Tongue (tissue), 2 donors: ENCODE measurements around the gene CDC20. TPM values are rescaled to one million over a fixed set of nuclear protein-coding genes. Genes with fewer than 3 reads are reported as not detected.
"Not testable (repeated sequence)": the region's sequence is repeated elsewhere in the genome, so short reads cannot be mapped to it uniquely, and the experiment has no call there.

Source experiments
- DNase-seq: peaks from one replicate; pipeline ENCODE4 v3.0.0-alpha.2; 2015
- total RNA-seq: library from RNA; depleted of rRNA; stranded (reverse); fragments of >200 nt; gene quantifications from one replicate; pipeline ENCODE4 v1.2.3, GENCODE V29; 2014

Gene CDC20
- total RNA-seq, 1 donor from 2014 or later = 14.1 TPM

DNA sequence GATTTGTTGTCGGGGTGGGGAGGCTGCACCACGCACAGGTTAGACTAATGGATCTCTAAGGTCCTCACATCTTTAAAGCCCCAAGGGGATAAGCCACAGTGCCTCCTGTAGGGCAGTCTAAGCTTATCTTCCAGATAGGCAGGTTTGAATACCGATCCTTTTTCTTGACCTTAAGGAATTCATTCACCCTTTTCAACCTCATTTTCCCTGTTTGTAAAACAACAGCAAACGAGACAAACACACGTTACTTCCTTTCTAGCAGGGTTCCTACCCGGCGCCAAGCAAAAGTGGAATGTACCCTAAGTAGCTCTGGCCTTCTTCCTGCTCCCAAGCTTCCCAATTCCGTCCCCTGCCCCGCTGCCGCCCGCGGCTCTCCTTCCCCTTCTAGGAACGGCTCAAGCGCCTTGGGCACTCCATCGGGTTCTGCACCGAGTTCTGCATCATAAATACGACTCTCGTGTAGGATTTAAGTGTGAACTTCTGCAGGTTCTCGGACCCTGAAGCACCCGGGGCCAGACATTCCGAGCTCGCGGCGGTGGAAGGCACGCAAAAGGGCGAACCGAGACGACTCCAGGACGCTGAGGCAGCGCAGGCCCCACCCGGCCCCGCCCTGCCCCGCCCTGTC, 548 bp upstream of the CDC20 start:
- no peak for DNase-seq

DNA sequence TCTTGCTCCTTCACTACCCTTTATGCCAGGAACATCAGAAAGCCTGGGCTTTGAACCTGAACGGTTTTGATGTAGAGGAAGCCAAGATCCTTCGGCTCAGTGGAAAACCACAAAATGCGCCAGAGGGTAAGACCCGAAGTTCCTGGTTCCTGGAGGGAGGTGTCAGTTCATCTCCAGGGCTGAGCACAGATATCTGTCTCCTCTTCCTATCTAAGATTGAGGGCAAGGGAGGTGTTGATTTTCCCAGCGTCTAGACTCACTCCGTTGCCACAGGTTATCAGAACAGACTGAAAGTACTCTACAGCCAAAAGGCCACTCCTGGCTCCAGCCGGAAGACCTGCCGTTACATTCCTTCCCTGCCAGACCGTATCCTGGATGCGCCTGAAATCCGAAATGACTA, 915 bp downstream of the CDC20 start:
- DNase-seq = no peak

DNA sequence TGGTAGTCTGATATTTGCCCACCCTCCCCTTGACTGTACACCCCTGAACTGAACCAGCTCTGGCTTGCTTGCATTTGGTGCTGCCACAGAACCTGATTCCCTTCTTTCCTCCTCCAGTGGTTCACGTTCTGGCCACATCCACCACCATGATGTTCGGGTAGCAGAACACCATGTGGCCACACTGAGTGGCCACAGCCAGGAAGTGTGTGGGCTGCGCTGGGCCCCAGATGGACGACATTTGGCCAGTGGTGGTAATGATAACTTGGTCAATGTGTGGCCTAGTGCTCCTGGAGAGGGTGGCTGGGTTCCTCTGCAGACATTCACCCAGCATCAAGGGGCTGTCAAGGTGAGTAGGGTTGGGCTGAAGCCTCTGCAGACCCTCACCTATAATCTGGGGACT, 1.8 kb downstream of the CDC20 start:
- DNase-seq = no peak

DNA sequence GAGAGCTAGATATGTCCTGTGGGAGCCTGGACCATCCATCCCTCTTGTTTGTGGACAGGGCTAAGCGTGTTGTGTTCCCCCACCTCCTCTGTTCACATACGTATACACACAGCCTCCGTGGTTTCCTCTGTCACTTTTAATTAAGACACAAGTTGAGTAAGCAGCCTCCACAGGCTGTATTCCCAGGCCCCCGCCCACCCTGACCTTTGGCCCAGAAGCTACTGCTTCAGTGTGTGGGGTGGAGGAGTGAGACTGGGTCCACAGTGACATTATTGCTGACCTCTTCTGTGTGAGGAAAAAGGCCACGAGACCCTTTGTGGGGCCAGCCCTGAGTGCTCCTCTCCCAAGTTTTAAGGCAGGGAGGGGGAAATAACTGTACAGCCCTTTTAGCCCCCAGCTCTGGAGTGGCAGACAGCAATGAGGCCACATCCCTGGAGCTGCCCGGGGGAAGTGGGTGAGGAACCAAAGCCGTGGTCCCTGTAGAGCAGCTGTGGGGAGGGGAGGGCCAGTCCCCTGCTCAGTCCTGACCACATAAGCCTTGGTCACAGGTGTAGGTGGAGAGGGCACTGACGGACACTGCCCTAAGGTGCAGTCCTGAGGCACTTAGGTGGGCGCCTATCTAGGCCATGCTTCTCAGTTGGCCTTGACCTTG, 4.6 kb downstream of the CDC20 start:
- DNase-seq = no peak

GRCh38 chr1:43363935-43364525, 5.2 kb downstream of the CDC20 start:
- no peak for DNase-seq

- no peak for DNase-seq
These were observed 6.9 kb downstream of the CDC20 start for GRCh38 chr1:43365678-43366077.

GRCh38 chr1:43366179-43366578, 7.4 kb downstream of the CDC20 start:
- peak; percentile 24 for DNase-seq

DNA sequence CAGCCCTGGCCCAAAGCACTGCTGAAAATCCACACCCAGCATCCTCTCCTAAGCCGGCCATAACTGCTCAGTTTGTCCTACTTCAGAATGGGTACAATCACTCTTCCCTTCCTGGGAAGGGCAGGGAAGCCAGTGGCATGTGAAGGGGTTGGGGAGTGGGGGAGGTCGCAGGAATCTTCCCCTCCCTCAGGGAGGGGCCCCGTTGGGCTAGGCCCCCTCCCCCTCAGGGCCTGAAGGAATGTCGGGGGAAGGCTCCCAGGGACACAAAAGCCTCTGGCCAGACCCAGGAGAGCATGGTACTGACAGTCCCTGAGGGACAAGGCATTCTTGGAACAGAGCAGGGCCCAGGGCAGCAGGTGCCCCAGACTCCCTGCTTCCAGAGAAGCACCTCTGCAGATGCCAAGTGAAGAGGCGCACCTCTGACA, 7.8 kb downstream of the CDC20 start:
- no peak for DNase-seq

GRCh38 chr1:43367026-43367903, 8.5 kb downstream of the CDC20 start:
- DNase-seq = peak; percentile 28

GRCh38 chr1:43367904-43368645, 9.3 kb downstream of the CDC20 start, which contains the start of gene ELOVL1:
ELOVL1 (minus strand) TSS chr1:43368011; CDS start chr1:43365609, 2,402 bp downstream.
- DNase-seq = peak; percentile 92

GRCh38 chr1:43368646-43369020, 9.9 kb downstream of the CDC20 start:
- DNase-seq = no peak

DNA sequence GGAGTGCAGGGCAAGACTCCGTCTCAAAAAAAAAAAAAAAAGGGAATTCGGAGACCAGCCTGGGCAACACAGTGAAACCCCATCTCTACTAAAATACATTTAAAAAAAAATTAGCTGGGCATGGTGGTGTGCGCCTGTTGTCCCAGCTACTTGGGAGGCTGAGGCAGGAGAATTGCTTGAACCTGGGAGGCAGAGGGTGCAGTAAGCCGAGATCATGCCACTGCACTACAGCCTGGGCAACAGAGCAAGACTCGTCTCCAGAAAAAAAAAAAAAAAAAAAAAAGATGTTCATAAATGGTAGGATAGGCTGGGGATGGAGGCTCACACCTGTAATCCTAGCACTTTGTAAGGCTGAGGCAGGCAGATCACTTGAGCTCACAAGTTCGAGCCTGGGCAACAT, 11.0 kb downstream of the CDC20 start:
- DNase-seq = not testable (repeated sequence)

DNA sequence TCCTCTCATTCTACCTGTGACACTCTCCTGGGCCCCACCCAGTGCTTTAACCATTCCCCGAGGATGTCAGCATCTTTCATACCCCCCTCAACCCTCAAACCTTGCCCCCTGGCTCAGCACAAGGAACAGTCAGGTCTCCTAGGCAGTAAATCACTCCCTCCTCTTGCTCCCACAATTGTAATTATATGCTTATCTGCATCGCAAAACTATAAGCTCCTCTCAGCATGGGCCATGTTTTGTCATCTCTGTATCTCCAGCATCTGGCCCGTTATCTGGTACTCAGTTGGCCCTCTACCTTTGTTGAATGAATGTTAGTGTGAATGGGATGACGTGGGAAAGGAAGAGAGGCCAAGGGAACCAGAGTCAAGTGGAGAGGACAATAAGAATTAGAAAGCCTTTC, 11.8 kb downstream of the CDC20 start:
- no peak for DNase-seq

GRCh38 chr1:43372172-43372571, 13.4 kb downstream of the CDC20 start:
- no peak for DNase-seq

- no peak for DNase-seq
These were observed 14.5 kb downstream of the CDC20 start for GRCh38 chr1:43373066-43373940.

DNA sequence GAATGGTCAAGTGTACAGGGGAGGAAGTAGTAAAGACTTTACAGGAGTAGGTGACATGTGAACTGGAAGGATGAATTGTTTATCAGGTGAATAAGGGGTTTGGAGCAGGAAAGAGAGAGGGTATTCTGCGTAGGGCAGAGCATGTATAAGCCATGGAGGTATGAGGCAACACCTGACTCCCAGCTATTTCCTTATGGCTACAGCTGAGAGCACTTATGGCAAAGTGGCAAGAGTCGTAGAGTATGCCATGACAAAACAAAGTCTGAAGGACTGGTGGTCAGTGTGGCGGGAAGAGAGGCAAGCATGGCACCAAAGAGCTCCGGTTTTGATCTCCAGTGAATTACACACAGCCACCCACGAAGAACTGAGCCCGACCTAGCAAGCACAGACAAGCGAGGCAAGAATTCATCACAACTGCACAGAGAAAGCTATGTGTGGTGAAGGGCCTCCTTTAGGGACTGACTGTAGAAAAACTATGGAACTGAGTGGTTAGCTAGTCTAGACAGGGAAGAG, 18.0 kb downstream of the CDC20 start:
- no peak for DNase-seq

DNA sequence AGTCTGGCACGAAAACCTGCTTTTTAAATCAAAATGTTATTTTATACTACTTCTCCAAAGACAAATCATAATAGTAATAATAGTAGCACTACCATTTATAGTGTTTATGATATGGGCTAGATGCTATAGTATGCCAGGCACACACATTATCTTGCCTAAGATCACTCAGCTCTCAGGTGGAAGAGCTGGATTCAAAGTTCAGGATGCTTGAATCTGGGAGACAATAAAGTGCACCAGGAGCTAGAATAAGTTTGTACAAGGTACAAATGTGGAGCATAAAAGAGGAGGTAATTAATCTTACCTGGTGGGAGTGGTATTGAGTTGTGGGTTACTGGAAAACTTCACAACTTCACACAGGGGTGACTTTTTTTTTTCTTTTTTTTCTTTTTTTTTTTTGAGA, 19.1 kb downstream of the CDC20 start:
- DNase-seq = no peak

DNA sequence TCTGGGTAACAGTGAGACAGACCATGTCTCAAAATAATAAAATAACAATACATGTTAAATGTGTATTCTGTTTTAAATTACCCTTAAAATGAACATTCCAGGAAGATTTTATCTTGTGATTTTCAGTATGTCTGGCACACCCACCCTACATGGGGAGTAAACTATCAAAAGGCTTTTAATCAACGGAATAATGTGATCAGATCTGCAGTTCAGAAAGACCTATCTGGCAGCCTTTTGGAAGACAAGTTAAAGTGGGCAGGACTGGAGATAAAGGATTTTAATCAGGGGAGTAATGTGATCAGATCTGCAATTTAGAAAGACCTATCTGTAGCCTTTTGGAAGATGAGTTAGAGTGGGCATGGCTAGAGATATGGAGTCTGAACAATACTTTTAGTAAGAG, 20.7 kb downstream of the CDC20 start:
- DNase-seq = no peak

- no peak for DNase-seq
These were observed 22.8 kb downstream of the CDC20 start for GRCh38 chr1:43381612-43382011.

- DNase-seq = no peak
These were observed 23.4 kb downstream of the CDC20 start for GRCh38 chr1:43382027-43382779.
